NCI-H446 treated with DMSO at 0.1 percent for 48 hours (cell line): Measurements from ENCODE around the gene TNFRSF8.

Experiments
- DNase-seq: peaks from one replicate; lab custom pipeline; 2025; lab: John Stamatoyannopoulos, UW

The TNFRSF8 gene

GRCh38 chr1:12191242-12192032, 128.3 kb downstream of the TNFRSF8 start:
- DNase-seq, result no peak
